Urinary bladder (tissue), 4 donors: ENCODE measurements around the gene DNASE1L2. TPM values are rescaled to one million over a fixed set of nuclear protein-coding genes. Genes with fewer than 3 reads are reported as not detected.
"Not testable (repeated sequence)": the region's sequence is repeated elsewhere in the genome, so short reads cannot be mapped to it uniquely, and the experiment has no call there.

Experiments used
- DNase-seq: peaks from one replicate; pipeline ENCODE4 v3.0.0-alpha.2; 2015; ENCODE audit errors: extremely low spot score
- H3K27ac ChIP-seq: one replicate; pipeline ENCODE4 v1.5.1; 2013; ENCODE audit warnings: low read depth, mild to moderate bottlenecking, moderate library complexity
- H3K36me3 ChIP-seq: one replicate; pipeline ENCODE4 v1.6.1; 2013; ENCODE audit warnings: mild to moderate bottlenecking, moderate library complexity; ENCODE audit not compliant: insufficient read depth
- H3K4me1 ChIP-seq: one replicate; pipeline ENCODE4 v1.6.1; 2013; ENCODE audit warnings: mild to moderate bottlenecking, moderate library complexity; ENCODE audit not compliant: insufficient read depth
- H3K4me3 ChIP-seq: one replicate; pipeline ENCODE4 v1.5.1; 2013; ENCODE audit warnings: low read depth, low read length
- WGBS: extraction: QIAGEN DNeasy Blood & Tissue Kit; methylation state at CpG from one replicate; pipeline ENCODE4 v1.1.7; 2013; 5-methylcytosine and 5-hydroxymethylcytosine counted together
- polyA plus RNA-seq: library from polyadenylated mRNA; stranded (reverse); fragments of 200-250 nt; gene quantifications from one replicate; pipeline ENCODE4 v1.2.3, GENCODE V29; 2013
- total RNA-seq: library from RNA; depleted of rRNA; stranded (reverse); fragments of >200 nt; gene quantifications from one replicate; pipeline ENCODE4 v1.2.3, GENCODE V29; 2014
- donor health status: healthy with polysubstance abuse.
- donor health status: healthy.

DNASE1L2 gene
- total and polyA plus RNA-seq, 2 donors: 0.74 to 0.77 TPM

DNA sequence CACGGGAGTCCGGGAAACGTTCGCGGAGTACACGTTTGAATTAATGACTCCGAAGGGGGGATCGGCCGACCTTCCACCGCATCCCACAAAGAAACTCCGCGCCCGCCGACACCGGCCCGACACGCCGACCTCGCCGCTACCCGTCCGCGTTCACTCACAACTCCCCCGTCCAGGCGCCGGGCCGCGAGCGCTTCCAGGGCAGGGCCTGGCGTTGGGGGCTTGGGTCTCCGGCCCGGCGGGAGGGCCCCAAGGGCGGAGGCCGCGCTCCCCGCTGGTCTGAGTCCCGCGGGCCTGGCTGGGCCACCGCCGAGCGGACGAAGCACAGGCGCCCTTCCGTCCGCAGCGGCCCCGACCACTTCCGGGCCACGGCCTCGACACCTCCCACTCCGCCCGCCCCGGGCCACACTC, 31.3 kb downstream of the DNASE1L2 start:
- H3K4me1 ChIP-seq, DNase-seq, H3K36me3 ChIP-seq: not testable (repeated sequence)
- WGBS: 1% methylated on average over 54 of the region's 54 CpGs
- Histone ChIP-seq H3K27ac (peak overlapping the region; percentile 85), H3K4me3 (peak overlapping the region; percentile 82)

- Histone ChIP-seq H3K4me3 (peak within 1 kb of the TSS; percentile 82), H3K36me3 (peaks cover 3% of the 10 kb centered on the region), H3K27ac (peak within 1 kb of the TSS; percentile 99), H3K4me1 (peaks cover 4% of the 10 kb centered on the region)
- DNase-seq: peak; percentile 89
- 1% methylated on average over 88 of the region's 88 CpGs for WGBS
These were observed 31.8 kb downstream of the DNASE1L2 start, which contains the start of gene RNPS1 for GRCh38 chr16:2267913-2268666. RNPS1 (minus strand) TSS chr16:2268126; CDS start chr16:2264643, 3,483 bp downstream.

- no peak for DNase-seq
- Histone ChIP-seq H3K4me3 (no peak overlapping the region), H3K27ac (no peak overlapping the region), H3K4me1 (peaks cover 4% of the 10 kb centered on the region), H3K36me3 (no peaks in the 10 kb centered on the region)
- WGBS: 89% methylated on average over 9 of the region's 9 CpGs
These were observed 33.8 kb downstream of the DNASE1L2 start for GRCh38 chr16:2270070-2270462.

- H3K4me1 ChIP-seq: peaks cover 4% of the 10 kb centered on the region
- no peaks in the 10 kb centered on the region for H3K36me3 ChIP-seq
- DNase-seq: no peak
- WGBS: 85% methylated on average over 15 of the region's 15 CpGs
- no peak overlapping the region for H3K4me3 ChIP-seq
- H3K27ac ChIP-seq: no peak overlapping the region
These were observed 34.6 kb downstream of the DNASE1L2 start for GRCh38 chr16:2270588-2271470.

DNA sequence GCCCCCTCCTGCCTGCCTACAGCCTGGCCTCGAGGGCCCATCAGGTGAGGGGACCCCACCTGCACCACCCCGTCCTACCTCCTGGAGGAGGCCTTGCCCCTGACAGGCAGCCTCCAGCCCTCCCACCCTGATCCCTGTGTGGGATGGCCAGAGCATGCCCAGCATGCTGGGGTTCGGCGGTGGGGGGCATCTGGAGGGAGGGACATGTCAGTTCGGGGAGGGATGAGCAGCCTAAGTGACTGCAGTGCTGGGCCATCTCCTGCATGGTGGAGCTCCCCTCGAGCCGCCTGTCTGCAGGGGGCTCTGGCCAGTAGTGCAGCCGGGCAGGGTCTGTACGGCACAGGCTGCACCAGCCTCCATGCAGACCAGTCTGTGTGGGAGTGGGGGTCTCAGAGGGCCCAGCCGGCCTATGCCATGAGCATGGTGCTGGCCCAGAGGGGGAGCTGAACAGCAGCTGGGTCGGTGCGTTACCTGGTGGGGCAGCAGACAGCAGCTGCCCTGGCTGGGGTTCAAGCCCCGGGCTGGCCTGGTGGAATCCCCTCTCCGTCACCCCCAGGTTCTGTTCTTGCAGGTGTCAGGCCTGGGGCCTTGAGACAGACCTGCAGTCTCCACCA, 35.7 kb downstream of the DNASE1L2 start:
- H3K27ac ChIP-seq: no peak overlapping the region
- DNase-seq: no peak
- peaks cover 4% of the 10 kb centered on the region for H3K4me1 ChIP-seq
- WGBS: 88% methylated on average over 14 of the region's 14 CpGs
- no peaks in the 10 kb centered on the region for H3K36me3 ChIP-seq
- no peak overlapping the region for H3K4me3 ChIP-seq

DNA sequence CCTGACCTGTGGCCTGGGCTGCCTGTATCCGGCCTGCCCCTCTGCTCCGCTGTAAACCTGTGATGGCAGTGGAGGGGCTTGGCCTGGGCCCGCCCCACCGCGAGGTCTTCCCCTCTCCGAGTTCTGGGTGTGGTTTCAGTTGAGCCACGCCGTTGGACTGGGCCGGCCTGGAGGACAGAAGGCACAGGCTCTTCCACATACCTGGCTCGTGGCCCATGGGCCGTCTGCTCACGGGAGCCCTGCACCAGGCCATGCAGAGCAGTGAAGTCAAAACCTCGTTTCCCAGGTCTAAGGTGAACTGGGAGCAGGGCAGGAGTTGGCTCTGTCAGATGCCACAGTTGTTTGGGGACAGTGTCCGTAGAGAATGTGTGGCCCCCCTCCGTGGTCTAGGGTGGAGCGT, 37.2 kb downstream of the DNASE1L2 start:
- H3K36me3 ChIP-seq: no peaks in the 10 kb centered on the region
- DNase-seq: no peak
- WGBS: 81% methylated on average over 16 of the region's 16 CpGs
- H3K4me3 ChIP-seq: no peak overlapping the region
- no peak overlapping the region for H3K27ac ChIP-seq
- H3K4me1 ChIP-seq: peaks cover 4% of the 10 kb centered on the region

GRCh38 chr16:2273931-2274330, 37.7 kb downstream of the DNASE1L2 start:
- no peak overlapping the region for H3K4me3 ChIP-seq

DNA sequence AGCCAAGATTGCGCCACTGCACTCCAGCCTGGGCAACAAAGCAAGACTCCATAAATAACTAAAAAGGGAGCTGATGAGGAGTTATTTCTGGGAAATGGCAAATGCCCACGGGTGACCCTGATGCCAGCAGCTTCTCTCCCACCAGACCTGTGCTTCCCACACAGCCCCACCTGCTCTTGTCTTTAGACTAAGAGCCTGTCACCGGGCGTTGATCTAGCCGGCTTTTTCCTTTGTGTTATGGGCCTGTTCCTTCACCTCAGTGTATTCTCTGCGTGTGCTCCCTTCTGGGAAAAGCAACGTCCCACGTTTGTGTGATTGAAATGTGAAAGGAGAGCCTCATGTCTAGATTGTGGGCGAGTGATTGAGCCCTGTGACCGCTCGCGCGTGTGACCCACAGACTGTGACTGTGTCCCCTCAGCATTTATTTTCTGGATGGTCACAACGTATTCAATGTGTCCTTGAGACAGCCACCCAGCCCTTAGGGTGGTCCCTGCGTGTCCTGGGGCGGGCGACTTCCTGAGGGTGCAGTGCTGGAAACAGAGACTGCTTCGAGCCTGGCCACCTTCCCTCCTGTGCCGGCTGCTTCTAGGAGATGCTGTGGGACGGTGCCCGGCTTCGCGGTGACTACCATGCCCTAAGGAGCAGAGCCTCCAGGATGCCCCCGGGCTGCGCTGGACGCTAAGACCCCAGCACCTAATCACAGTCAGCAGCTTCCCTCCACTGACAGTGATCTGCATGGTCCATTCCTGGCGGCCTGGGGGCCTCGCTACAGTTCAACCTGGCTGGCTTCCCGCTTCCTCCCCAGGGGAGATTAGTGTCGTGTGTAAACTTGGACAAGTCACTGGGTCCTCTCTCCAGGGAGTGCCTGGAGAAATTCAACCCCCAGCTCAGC, 39.5 kb downstream of the DNASE1L2 start:
- no peak for DNase-seq
- Histone ChIP-seq H3K36me3 (no peaks in the 10 kb centered on the region), H3K4me3 (no peak overlapping the region), H3K4me1 (no peaks in the 10 kb centered on the region), H3K27ac (no peak overlapping the region)
- WGBS: 72% methylated on average over 30 of the region's 30 CpGs

More at GRCh38 chr16:2273931-2274330, 37.7 kb downstream of the DNASE1L2 start:
- peaks cover 4% of the 10 kb centered on the region for H3K4me1 ChIP-seq
- WGBS: 82% methylated on average over 10 of the region's 10 CpGs
- H3K36me3 ChIP-seq: no peaks in the 10 kb centered on the region
- no peak overlapping the region for H3K27ac ChIP-seq
- no peak for DNase-seq

DNA sequence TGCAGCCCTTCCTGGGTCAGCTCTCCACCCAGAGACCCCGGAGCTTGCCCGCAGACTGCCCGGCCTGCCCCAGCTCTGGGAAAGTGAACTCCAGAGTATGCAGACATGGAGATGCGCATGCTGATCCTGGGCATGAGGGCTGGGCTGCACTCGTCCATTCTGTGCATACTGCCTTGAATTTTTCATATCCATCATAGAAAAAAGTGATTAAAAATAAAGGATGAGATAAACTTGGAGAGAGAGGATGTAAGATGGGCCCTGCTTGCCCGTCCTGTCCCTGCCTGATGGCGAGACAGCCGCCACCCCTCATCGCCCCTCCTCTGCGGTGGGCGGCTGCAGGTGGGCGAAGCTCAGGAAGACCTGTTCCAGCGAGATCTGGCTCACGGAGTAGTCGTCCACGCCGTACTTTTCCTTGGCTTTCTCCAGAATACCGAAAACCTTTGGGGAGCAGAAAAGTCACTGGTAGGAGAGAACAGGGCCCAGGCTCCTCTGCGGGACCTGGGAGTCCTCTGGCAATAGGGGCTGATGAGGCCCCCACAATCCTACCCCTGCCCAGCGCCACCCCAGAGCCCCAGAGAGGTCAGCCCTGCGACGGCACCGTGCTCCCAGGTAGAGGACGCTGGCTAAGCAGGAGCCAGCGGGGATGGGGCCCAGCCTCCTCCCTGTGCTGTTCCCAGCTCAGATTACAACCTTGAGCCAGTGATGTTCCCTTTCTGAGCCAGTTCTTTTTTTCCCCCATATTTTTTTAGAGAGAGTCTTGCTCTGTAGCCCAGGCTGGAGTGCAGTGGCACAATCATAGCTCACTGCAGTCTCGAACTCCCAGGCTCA, 40.3 kb downstream of the DNASE1L2 start:
- no peak for DNase-seq
- WGBS: 67% methylated on average over 26 of the region's 26 CpGs
- H3K36me3 ChIP-seq: no peaks in the 10 kb centered on the region
- H3K4me1 ChIP-seq: no peaks in the 10 kb centered on the region
- H3K27ac ChIP-seq: no peak overlapping the region
- no peak overlapping the region for H3K4me3 ChIP-seq

GRCh38 chr16:2277466-2278271, 41.4 kb downstream of the DNASE1L2 start:
- no peaks in the 10 kb centered on the region for H3K36me3 ChIP-seq
- no peak overlapping the region for H3K4me3 ChIP-seq
- no peak overlapping the region for H3K27ac ChIP-seq
- H3K4me1 ChIP-seq: no peaks in the 10 kb centered on the region
- no peak for DNase-seq
- WGBS: 88% methylated on average over 25 of the region's 25 CpGs

DNA sequence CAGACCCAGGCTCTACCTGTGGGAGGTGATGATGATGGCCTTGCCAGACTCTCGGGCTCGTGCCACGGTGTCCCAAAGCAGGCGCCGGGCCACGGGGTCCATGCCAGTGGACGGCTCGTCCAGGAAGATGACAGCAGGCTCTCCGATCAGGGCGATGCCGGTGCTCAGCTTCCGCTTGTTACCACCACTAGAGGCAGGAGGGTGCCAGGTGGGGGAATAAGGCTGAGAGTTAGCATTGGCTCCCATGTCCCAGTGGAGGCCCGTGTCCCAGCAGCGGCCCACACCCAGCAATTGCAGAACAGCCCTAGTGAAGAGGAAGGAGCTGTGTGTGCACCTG, 42.0 kb downstream of the DNASE1L2 start:
- Histone ChIP-seq H3K4me1 (no peaks in the 10 kb centered on the region), H3K27ac (no peak overlapping the region), H3K36me3 (no peaks in the 10 kb centered on the region), H3K4me3 (no peak overlapping the region)
- no peak for DNase-seq
- WGBS: 77% methylated on average over 14 of the region's 14 CpGs
